GM12875 (cell line): ENCODE data around the gene EML6.

Source experiments
- H3K4me3 ChIP-seq: one replicate; pipeline ENCODE4 v1.5.1; 2011; ENCODE audit warnings: low read depth, low read length, control low read depth
- TF ChIP-seq, protein P1 (sequence below): IDR thresholded peaks from 2 replicates; pipeline ENCODE4 v1.5.1; 2011; ENCODE audit warnings: low read depth, mild to moderate bottlenecking, control low read depth, inconsistent platforms, low read length, moderate library complexity, borderline replicate concordance; ENCODE audit not compliant: insufficient read depth

EML6 gene

GRCh38 chr2:54768772-54769428, 45.4 kb downstream of the EML6 start:
- no peak overlapping the region for H3K4me3 ChIP-seq
- TF ChIP-seq, protein P1, sequence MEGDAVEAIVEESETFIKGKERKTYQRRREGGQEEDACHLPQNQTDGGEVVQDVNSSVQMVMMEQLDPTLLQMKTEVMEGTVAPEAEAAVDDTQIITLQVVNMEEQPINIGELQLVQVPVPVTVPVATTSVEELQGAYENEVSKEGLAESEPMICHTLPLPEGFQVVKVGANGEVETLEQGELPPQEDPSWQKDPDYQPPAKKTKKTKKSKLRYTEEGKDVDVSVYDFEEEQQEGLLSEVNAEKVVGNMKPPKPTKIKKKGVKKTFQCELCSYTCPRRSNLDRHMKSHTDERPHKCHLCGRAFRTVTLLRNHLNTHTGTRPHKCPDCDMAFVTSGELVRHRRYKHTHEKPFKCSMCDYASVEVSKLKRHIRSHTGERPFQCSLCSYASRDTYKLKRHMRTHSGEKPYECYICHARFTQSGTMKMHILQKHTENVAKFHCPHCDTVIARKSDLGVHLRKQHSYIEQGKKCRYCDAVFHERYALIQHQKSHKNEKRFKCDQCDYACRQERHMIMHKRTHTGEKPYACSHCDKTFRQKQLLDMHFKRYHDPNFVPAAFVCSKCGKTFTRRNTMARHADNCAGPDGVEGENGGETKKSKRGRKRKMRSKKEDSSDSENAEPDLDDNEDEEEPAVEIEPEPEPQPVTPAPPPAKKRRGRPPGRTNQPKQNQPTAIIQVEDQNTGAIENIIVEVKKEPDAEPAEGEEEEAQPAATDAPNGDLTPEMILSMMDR: no peak

DNA sequence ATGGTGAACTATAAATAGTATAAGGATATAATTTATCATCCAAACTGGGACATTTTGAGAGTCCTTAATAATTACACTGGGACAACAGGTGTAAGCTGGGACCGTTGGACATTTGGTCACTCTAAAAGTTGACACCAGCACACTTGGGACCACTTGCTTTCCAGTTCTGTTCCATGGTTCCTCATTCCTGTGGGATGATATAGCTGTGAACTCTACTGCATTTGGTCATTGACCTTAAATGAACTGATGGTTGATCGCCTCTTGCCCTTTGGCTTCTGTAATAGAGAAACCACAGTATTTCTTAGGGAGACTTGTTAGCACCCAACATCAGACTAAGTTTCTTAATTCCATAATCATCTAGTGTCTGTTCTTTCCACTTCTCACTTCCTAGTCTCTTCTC, 46.7 kb downstream of the EML6 start:
- H3K4me3 ChIP-seq: no peak overlapping the region
- TF ChIP-seq, protein P1: no peak

- TF ChIP-seq, protein P1: no peak
Measured at GRCh38 chr2:54770676-54771075, 47.2 kb downstream of the EML6 start.

GRCh38 chr2:54771166-54771885, 47.9 kb downstream of the EML6 start:
- H3K4me3 ChIP-seq: no peak overlapping the region
- TF ChIP-seq, protein P1: no peak

More at GRCh38 chr2:54770676-54771075, 47.2 kb downstream of the EML6 start:
- H3K4me3 ChIP-seq: no peak overlapping the region

GRCh38 chr2:54772110-54772509, 48.6 kb downstream of the EML6 start:
- TF ChIP-seq, protein P1: no peak
- H3K4me3 ChIP-seq: no peak overlapping the region

GRCh38 chr2:54772531-54772930, 49.1 kb downstream of the EML6 start:
- TF ChIP-seq, protein P1: no peak
- H3K4me3 ChIP-seq: no peak overlapping the region

DNA sequence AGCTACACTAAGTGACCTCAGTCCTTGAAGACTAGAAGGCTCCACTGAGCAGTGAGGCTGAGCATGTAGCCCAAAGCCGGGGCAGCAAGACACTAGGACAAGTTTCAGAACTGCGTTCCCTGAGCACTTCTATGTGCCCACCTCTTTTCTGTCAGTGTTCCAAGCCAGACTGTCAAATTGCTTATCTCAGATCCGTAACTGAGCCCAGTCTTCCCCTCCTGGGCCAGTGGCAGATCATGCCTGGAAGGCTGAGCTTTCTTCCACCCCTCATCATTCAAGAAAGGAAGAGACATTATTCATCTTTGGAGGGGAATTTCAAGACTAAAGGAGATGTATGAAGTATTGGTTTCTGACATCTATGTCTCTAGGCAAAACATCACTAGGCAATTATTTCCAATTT, 49.8 kb downstream of the EML6 start:
- H3K4me3 ChIP-seq: no peak overlapping the region
- TF ChIP-seq, protein P1: no peak
